GM23338 (cell line): ENCODE data around the gene ZBTB7C.

ENCODE experiments used
- CREB1 ChIP-seq: fragments of 250-450 bp; sonication (Bioruptor Pico); IDR thresholded peaks from 2 replicates; pipeline ENCODE4 v1.5.0; 2020; ENCODE audit warnings: low read depth, mild to moderate bottlenecking, moderate library complexity
- ETS1 ChIP-seq: IDR thresholded peaks from 2 replicates; pipeline ENCODE4 v1.6.1; 2016; ENCODE audit warnings: antibody characterized with exemption
- EZH2 ChIP-seq: fragments of 200-600 bp; sonication (generic); IDR thresholded peaks from one replicate; pipeline ENCODE4 v1.8.0; 2017; ENCODE audit warnings: antibody characterized with exemption, mild to moderate bottlenecking, low read depth; ENCODE audit not compliant: unreplicated experiment
- EZH2phosphoT487 ChIP-seq: fragments of 200-600 bp; sonication (generic); IDR thresholded peaks from one replicate; pipeline ENCODE4 v1.8.1; 2018; ENCODE audit warnings: antibody characterized with exemption; ENCODE audit not compliant: unreplicated experiment
- JUNB ChIP-seq: IDR thresholded peaks from one replicate; pipeline ENCODE4 v1.6.1; 2016; ENCODE audit warnings: antibody characterized with exemption; ENCODE audit not compliant: unreplicated experiment
- NANOG ChIP-seq: IDR thresholded peaks from 2 replicates; pipeline ENCODE4 v1.6.1; 2016; ENCODE audit warnings: antibody characterized with exemption, borderline replicate concordance
- POLR2AphosphoS5 ChIP-seq: IDR thresholded peaks from 2 replicates; pipeline ENCODE4 v1.6.1; 2016; ENCODE audit warnings: antibody characterized with exemption, low read depth
- REST ChIP-seq: IDR thresholded peaks from one replicate; pipeline ENCODE4 v1.6.1; 2018; ENCODE audit warnings: antibody characterized with exemption; ENCODE audit not compliant: unreplicated experiment
- STAT1 ChIP-seq: IDR thresholded peaks from one replicate; pipeline ENCODE4 v1.6.1; 2016; ENCODE audit warnings: antibody characterized with exemption; ENCODE audit not compliant: unreplicated experiment
- ZNF331 ChIP-seq: fragments of 250-450 bp; sonication (Bioruptor Pico); IDR thresholded peaks from 2 replicates; pipeline ENCODE4 v1.5.0; 2020; ENCODE audit warnings: low read depth, mild to moderate bottlenecking, moderate library complexity
- ZNF462 ChIP-seq: fragments of 250-450 bp; sonication (Bioruptor Pico); IDR thresholded peaks from 2 replicates; pipeline ENCODE4 v1.5.0; 2020; ENCODE audit warnings: mild to moderate bottlenecking, moderate library complexity
- TF ChIP-seq, protein P1 (sequence below), 2 experiments: fragments of 200-600 bp in 1 of 2; sonication (generic) in 1 of 2; conservative IDR thresholded peaks; 2 replicates each; pipeline versions ENCODE4 v1.5.1 to v1.6.1; 2016 to 2017; ENCODE audit warnings: antibody characterized with exemption in 2 of 2, low read depth in 2 of 2, mild to moderate bottlenecking in 2 of 2, moderate library complexity in 1 of 2

- TF ChIP-seq EZH2 (no peak), JUNB (no peak), CREB1 (CRISPR knock-in tag) (no peak), ETS1 (no peak), NANOG (no peak), POLR2AphosphoS5 (no peak), REST (no peak), EZH2phosphoT487 (no peak), STAT1 (no peak), ZNF462 (CRISPR knock-in tag) (no peak), ZNF331 (CRISPR knock-in tag) (no peak)
- TF ChIP-seq, protein P1, sequence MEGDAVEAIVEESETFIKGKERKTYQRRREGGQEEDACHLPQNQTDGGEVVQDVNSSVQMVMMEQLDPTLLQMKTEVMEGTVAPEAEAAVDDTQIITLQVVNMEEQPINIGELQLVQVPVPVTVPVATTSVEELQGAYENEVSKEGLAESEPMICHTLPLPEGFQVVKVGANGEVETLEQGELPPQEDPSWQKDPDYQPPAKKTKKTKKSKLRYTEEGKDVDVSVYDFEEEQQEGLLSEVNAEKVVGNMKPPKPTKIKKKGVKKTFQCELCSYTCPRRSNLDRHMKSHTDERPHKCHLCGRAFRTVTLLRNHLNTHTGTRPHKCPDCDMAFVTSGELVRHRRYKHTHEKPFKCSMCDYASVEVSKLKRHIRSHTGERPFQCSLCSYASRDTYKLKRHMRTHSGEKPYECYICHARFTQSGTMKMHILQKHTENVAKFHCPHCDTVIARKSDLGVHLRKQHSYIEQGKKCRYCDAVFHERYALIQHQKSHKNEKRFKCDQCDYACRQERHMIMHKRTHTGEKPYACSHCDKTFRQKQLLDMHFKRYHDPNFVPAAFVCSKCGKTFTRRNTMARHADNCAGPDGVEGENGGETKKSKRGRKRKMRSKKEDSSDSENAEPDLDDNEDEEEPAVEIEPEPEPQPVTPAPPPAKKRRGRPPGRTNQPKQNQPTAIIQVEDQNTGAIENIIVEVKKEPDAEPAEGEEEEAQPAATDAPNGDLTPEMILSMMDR (conservative IDR thresholded peaks at IDR 0.05; ENCODE audit: low read depth in 2 of 2), result no peak
Measured at GRCh38 chr18:48104705-48105104, 304.5 kb downstream of the ZBTB7C start.
